Measurements from ENCODE around the gene NRP2. TPM values are rescaled to one million over a fixed set of nuclear protein-coding genes. Genes with fewer than 3 reads are reported as not detected.

NRP2 gene
- total RNA-seq, 2 experiments from 2014 or later: 0.35 to 2.6 TPM

- no peak overlapping the region for H3K4me2 ChIP-seq (ENCODE audit: low read length)
- H3K9me3 ChIP-seq (ENCODE audit: low read length): no peaks in the 10 kb centered on the region
- CTCF ChIA-PET (ENCODE audit: unreplicated experiment): no interaction called here
- H3K4me3 ChIP-seq (ENCODE audit: low read depth, low read length, poor library complexity, severe bottlenecking): no peak overlapping the region
- no peak for TF ChIP-seq CTCF (conservative IDR thresholded peaks at IDR 0.05; ENCODE audit: low read length)
- no peak for TF ChIP-seq EZH2phosphoT487 (IDR thresholded peaks at IDR 0.05; ENCODE audit: borderline replicate concordance, low read depth, low read length)
- no peak for DNase-seq (ENCODE audit: low spot score)
- no peak overlapping the region for H3K27ac ChIP-seq (ENCODE audit: low read depth, low read length, poor library complexity, severe bottlenecking)
- no TSS peak for BruUV-seq (replicated peaks)
- POLR2A ChIA-PET: no interaction called here
- no peaks in the 10 kb centered on the region for H3K36me3 ChIP-seq (ENCODE audit: insufficient read depth, low read length)
- H4K20me1 ChIP-seq (ENCODE audit: insufficient read depth, low read length): no peaks in the 10 kb centered on the region
- H3K4me1 ChIP-seq (ENCODE audit: insufficient read depth, low read length, poor library complexity, severe bottlenecking): no peaks in the 10 kb centered on the region
- no peaks in the 10 kb centered on the region for H3K9me2 ChIP-seq (ENCODE audit: insufficient read depth, low read length)
- H2AFZ ChIP-seq (ENCODE audit: low read length): no peak overlapping the region
- H3K79me2 ChIP-seq (ENCODE audit: insufficient read depth, low read depth, low read length): no peaks in the 10 kb centered on the region
- intact Hi-C loops (cut with micrococcal nuclease; ENCODE audit: unreplicated experiment): no loop called here
Measured at GRCh38 chr2:205770577-205770976, 88.3 kb downstream of the NRP2 start.

- intact Hi-C loops (cut with micrococcal nuclease; ENCODE audit: unreplicated experiment): no loop called here
Measured at GRCh38 chr2:205771031-205771430, 88.7 kb downstream of the NRP2 start.

GRCh38 chr2:205771666-205772065 lies 89.4 kb downstream of the NRP2 start:
- POLR2A ChIA-PET: no interaction called here

More at GRCh38 chr2:205771031-205771430, 88.7 kb downstream of the NRP2 start:
- CTCF ChIA-PET (ENCODE audit: unreplicated experiment): no interaction called here
- POLR2A ChIA-PET: no interaction called here
- H3K9me2 ChIP-seq (ENCODE audit: insufficient read depth, low read length): no peaks in the 10 kb centered on the region
- no peak for DNase-seq (ENCODE audit: low spot score)
- H3K79me2 ChIP-seq (ENCODE audit: insufficient read depth, low read depth, low read length): no peaks in the 10 kb centered on the region
- no peak overlapping the region for H3K27ac ChIP-seq (ENCODE audit: low read depth, low read length, poor library complexity, severe bottlenecking)
- H3K36me3 ChIP-seq (ENCODE audit: insufficient read depth, low read length): no peaks in the 10 kb centered on the region
- H3K4me1 ChIP-seq (ENCODE audit: insufficient read depth, low read length, poor library complexity, severe bottlenecking): no peaks in the 10 kb centered on the region
- no peak overlapping the region for H2AFZ ChIP-seq (ENCODE audit: low read length)
- TF ChIP-seq EZH2phosphoT487 (IDR thresholded peaks at IDR 0.05; ENCODE audit: borderline replicate concordance, low read depth, low read length) (no peak), CTCF (conservative IDR thresholded peaks at IDR 0.05; ENCODE audit: low read length) (no peak)
- H3K4me2 ChIP-seq (ENCODE audit: low read length): no peak overlapping the region
- no peak overlapping the region for H3K4me3 ChIP-seq (ENCODE audit: low read depth, low read length, poor library complexity, severe bottlenecking)
- H3K9me3 ChIP-seq (ENCODE audit: low read length): no peaks in the 10 kb centered on the region
- BruUV-seq (replicated peaks): no TSS peak
- no peaks in the 10 kb centered on the region for H4K20me1 ChIP-seq (ENCODE audit: insufficient read depth, low read length)

More at GRCh38 chr2:205771666-205772065, 89.4 kb downstream of the NRP2 start:
- intact Hi-C loops (cut with micrococcal nuclease; ENCODE audit: unreplicated experiment): no loop called here
- Histone ChIP-seq H3K9me2 (ENCODE audit: insufficient read depth, low read length) (no peaks in the 10 kb centered on the region), H3K4me3 (ENCODE audit: low read depth, low read length, poor library complexity, severe bottlenecking) (no peak overlapping the region), H4K20me1 (ENCODE audit: insufficient read depth, low read length) (no peaks in the 10 kb centered on the region), H3K27ac (ENCODE audit: low read depth, low read length, poor library complexity, severe bottlenecking) (no peak overlapping the region), H3K9me3 (ENCODE audit: low read length) (no peaks in the 10 kb centered on the region), H3K36me3 (ENCODE audit: insufficient read depth, low read length) (no peaks in the 10 kb centered on the region), H3K79me2 (ENCODE audit: insufficient read depth, low read depth, low read length) (no peaks in the 10 kb centered on the region), H2AFZ (ENCODE audit: low read length) (no peak overlapping the region), H3K4me1 (ENCODE audit: insufficient read depth, low read length, poor library complexity, severe bottlenecking) (no peaks in the 10 kb centered on the region), H3K4me2 (ENCODE audit: low read length) (no peak overlapping the region)
- DNase-seq (ENCODE audit: low spot score): no peak
- CTCF ChIA-PET (ENCODE audit: unreplicated experiment): no interaction called here
- no peak for TF ChIP-seq CTCF (conservative IDR thresholded peaks at IDR 0.05; ENCODE audit: low read length)
- no peak for TF ChIP-seq EZH2phosphoT487 (IDR thresholded peaks at IDR 0.05; ENCODE audit: borderline replicate concordance, low read depth, low read length)
- no TSS peak for BruUV-seq (replicated peaks)
